ENCODE data around the gene GAB1. TPM values are rescaled to one million over a fixed set of nuclear protein-coding genes. Genes with fewer than 3 reads are reported as not detected.

The GAB1 gene
- total RNA-seq, 2 donors from 2014 or later = 28.3 to 33.3 TPM

GRCh38 chr4:143294310-143294709, 42.4 kb upstream of the GAB1 start:
- Histone ChIP-seq H3K36me3 (ENCODE audit: control insufficient read depth, insufficient read depth, low read length) (no peaks in the 10 kb centered on the region), H3K9me3 (ENCODE audit: control insufficient read depth, low read length) (no peaks in the 10 kb centered on the region), H3K27ac (ENCODE audit: low read depth, low read length) (no peak overlapping the region), H3K4me3 (ENCODE audit: low read length) (no peak overlapping the region), H3K4me1 (ENCODE audit: control insufficient read depth, insufficient read depth, low read length) (no peaks in the 10 kb centered on the region), H3K9ac (ENCODE audit: extremely low read depth, low read length, poor library complexity, severe bottlenecking) (no peak overlapping the region), H3K27me3 (ENCODE audit: control insufficient read depth, insufficient read depth, low read length, poor library complexity, severe bottlenecking) (no peaks in the 10 kb centered on the region)
- TF ChIP-seq CTCF (conservative IDR thresholded peaks at IDR 0.05) = no peak
- Mint-ChIP-seq H3K27me3 (ENCODE audit: insufficient read depth) (no peaks in the 10 kb centered on the region), H3K4me3 (no peak overlapping the region), H3K9me3 (no peaks in the 10 kb centered on the region), H3K27ac (no peak overlapping the region), H3K36me3 (ENCODE audit: low read depth) (no peaks in the 10 kb centered on the region), H3K4me1 (no peaks in the 10 kb centered on the region)
- WGBS, 2 experiments (ENCODE audit: insufficient coverage in 1 of 2, insufficient read length in 1 of 2) = 94 to 95% methylated on average over 3 of the region's 3 CpGs
- no peak for DNase-seq

- Histone ChIP-seq H3K4me1 (ENCODE audit: control insufficient read depth, insufficient read depth, low read length) (no peaks in the 10 kb centered on the region), H3K36me3 (ENCODE audit: control insufficient read depth, insufficient read depth, low read length) (no peaks in the 10 kb centered on the region), H3K4me3 (ENCODE audit: low read length) (no peak overlapping the region), H3K27ac (ENCODE audit: low read depth, low read length) (no peak overlapping the region), H3K9me3 (ENCODE audit: control insufficient read depth, low read length) (no peaks in the 10 kb centered on the region), H3K27me3 (ENCODE audit: control insufficient read depth, insufficient read depth, low read length, poor library complexity, severe bottlenecking) (no peaks in the 10 kb centered on the region), H3K9ac (ENCODE audit: extremely low read depth, low read length, poor library complexity, severe bottlenecking) (no peak overlapping the region)
- no peaks in the 10 kb centered on the region for H3K4me1 Mint-ChIP-seq
- no peak for DNase-seq
- WGBS, 2 experiments (ENCODE audit: insufficient coverage in 1 of 2, insufficient read length in 1 of 2) = 91% methylated on average over 4 of the region's 4 CpGs; no CpG with 5 or more reads in 1 of the 2 experiments
- no peak overlapping the region for H3K27ac Mint-ChIP-seq
- no peaks in the 10 kb centered on the region for H3K9me3 Mint-ChIP-seq
- H3K27me3 Mint-ChIP-seq (ENCODE audit: insufficient read depth) = no peaks in the 10 kb centered on the region
- H3K36me3 Mint-ChIP-seq (ENCODE audit: low read depth) = no peaks in the 10 kb centered on the region
- no peak for TF ChIP-seq CTCF (conservative IDR thresholded peaks at IDR 0.05)
- no peak overlapping the region for H3K4me3 Mint-ChIP-seq
Observed at GRCh38 chr4:143294710-143295275, 41.9 kb upstream of the GAB1 start.

- no peaks in the 10 kb centered on the region for H3K9me3 ChIP-seq (ENCODE audit: control insufficient read depth, low read length)
Observed at GRCh38 chr4:143296397-143297067, 40.1 kb upstream of the GAB1 start.

More at GRCh38 chr4:143296397-143297067, 40.1 kb upstream of the GAB1 start:
- Mint-ChIP-seq H3K9me3 (no peaks in the 10 kb centered on the region), H3K4me3 (no peak overlapping the region), H3K36me3 (ENCODE audit: low read depth) (no peaks in the 10 kb centered on the region), H3K4me1 (no peaks in the 10 kb centered on the region), H3K27ac (no peak overlapping the region), H3K27me3 (ENCODE audit: insufficient read depth) (no peaks in the 10 kb centered on the region)
- TF ChIP-seq CTCF (conservative IDR thresholded peaks at IDR 0.05) = no peak
- Histone ChIP-seq H3K4me3 (ENCODE audit: low read length) (no peak overlapping the region), H3K27me3 (ENCODE audit: control insufficient read depth, insufficient read depth, low read length, poor library complexity, severe bottlenecking) (no peaks in the 10 kb centered on the region), H3K36me3 (ENCODE audit: control insufficient read depth, insufficient read depth, low read length) (no peaks in the 10 kb centered on the region), H3K27ac (ENCODE audit: low read depth, low read length) (no peak overlapping the region), H3K4me1 (ENCODE audit: control insufficient read depth, insufficient read depth, low read length) (peaks cover 6% of the 10 kb centered on the region), H3K9ac (ENCODE audit: extremely low read depth, low read length, poor library complexity, severe bottlenecking) (no peak overlapping the region)
- no peak for DNase-seq
- WGBS, 2 experiments (ENCODE audit: insufficient coverage in 1 of 2, insufficient read length in 1 of 2) = 50 to 78% methylated on average over 2 to 6 of the region's 6 CpGs

Data from endodermal cell (in vitro differentiated cells).